Stimulated activated CD4-positive, alpha-beta T cell treated with anti-CD3 and anti-CD28 coated beads, Interleukin-2, amount 100 ng/mL, for 4 hours (primary cell): ENCODE measurements around the gene C1QL2.

Experiments
- DNase-seq: peaks from one replicate; pipeline ENCODE4 v3.0.0-alpha.2; 2020; ENCODE audit warnings: low read depth

The C1QL2 gene

DNA sequence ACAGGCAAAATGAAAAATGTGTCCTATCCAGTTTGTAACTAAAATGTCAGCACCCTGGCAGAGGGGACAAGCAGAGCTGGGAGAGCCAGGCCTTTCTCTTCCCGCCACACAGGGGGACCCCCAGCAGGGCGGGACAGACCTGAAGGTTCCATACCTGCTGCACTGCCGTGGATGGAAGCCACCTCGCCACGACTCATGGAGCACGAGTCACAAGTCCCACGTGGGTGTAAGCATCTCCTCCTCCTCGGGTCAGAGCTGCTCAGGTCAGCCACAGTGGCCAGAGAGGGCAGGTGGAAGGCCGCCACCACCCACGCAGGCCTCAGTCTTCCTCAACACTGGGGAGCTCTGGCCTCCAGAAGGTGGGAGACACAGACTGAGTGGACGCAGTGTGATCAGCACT, 21.0 kb downstream of the C1QL2 start:
- DNase-seq: no peak

DNA sequence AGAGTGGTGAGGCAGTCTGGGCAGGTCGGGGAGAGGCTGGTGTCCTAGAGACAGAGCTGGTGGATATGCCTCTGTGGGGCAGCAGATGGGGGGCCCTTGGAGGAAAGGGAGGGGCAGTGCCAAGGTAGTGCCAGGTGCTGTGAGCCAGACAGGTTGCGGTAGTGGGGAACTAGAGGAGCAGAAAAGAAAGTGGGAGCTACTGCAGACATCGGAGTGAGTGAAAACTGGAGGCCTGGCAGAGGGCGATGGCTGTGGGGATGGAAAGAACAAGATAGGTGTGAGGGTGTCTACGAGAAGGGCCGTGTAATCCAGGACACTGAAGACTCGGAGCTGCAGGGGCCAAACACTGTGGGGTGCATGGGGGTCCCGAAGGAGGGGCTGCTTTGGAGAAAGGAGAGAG, 21.7 kb downstream of the C1QL2 start:
- no peak for DNase-seq

DNA sequence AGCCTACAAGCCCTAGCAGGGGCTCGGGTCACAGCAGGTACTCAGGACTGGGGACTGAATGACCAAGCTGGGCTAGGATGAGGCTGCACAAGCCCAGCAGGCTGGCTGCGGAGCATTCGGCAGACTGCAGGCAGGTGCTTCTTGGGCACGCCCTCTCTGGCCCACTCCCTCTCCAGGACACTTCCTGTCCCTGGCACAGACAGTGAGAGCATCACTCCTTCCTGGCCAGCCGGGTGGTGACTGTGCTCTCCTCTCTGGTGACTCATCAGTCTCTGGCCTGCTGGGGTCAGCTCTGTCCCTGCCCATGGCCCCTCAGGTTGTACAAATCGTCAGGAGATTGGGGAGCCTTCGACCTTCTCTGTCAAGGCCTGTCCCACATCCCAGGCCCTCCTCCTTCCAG, 22.5 kb downstream of the C1QL2 start:
- DNase-seq: no peak

GRCh38 chr2:119134775-119135174, 23.8 kb downstream of the C1QL2 start:
- no peak for DNase-seq

- DNase-seq: no peak
Observed at GRCh38 chr2:119126650-119127049, 31.9 kb downstream of the C1QL2 start.

DNA sequence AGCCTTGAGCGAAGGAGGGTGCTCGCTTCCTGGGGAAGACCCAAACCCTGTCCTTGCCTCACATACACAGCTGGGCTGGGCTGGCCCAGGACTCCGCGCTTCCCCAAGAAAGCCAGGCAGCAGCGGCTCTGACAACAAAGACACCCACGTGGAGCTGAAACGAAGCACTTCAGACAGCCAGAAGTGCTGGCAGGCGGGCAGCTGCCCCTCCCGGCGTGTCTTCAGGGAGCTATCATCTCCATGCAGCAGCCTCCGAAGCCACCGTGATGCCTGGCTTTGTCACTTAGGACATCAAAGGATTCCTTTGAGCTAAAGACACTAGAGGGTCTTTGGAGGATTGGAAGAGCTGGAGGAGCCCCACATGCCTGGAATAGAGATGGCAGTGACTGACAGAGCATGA, 35.2 kb downstream of the C1QL2 start:
- no peak for DNase-seq

- no peak for DNase-seq
Observed at GRCh38 chr2:119122663-119123062, 35.9 kb downstream of the C1QL2 start.

DNA sequence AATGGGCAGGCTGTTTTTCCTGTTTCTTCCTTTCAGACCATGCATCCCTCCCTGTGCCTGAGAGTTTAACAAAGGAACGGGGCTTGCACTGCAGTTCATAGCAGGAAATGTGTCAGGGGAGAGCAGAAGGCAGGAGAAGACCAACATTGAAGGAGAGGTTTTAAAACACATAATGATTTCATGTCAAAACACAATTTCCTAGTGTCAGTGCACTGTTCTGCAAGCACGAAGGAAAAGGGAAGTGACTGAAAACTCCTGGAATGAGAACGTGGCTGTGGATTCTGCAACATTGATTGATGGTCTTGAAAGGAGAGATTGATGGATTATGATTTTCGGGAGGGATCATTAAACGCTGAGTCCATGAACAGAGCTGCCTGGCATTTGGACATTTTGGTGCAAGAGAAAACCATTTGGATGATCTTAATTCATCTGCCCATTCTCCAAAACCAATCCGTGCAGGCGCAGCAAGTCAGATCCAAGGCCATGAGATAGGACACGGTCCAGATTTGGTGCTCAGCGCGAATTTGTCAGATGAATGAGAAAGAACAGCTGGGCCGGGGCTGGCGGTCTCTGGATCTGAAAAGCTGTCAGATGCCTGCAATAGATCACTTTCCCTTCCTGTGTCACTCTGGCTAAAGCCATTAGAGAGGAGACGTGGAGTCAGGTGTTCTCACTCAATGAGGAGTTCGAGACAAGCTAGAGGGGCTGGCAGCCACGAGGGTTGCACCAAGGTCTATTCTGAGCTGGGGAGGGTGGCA, 38.4 kb downstream of the C1QL2 start:
- no peak for DNase-seq

DNA sequence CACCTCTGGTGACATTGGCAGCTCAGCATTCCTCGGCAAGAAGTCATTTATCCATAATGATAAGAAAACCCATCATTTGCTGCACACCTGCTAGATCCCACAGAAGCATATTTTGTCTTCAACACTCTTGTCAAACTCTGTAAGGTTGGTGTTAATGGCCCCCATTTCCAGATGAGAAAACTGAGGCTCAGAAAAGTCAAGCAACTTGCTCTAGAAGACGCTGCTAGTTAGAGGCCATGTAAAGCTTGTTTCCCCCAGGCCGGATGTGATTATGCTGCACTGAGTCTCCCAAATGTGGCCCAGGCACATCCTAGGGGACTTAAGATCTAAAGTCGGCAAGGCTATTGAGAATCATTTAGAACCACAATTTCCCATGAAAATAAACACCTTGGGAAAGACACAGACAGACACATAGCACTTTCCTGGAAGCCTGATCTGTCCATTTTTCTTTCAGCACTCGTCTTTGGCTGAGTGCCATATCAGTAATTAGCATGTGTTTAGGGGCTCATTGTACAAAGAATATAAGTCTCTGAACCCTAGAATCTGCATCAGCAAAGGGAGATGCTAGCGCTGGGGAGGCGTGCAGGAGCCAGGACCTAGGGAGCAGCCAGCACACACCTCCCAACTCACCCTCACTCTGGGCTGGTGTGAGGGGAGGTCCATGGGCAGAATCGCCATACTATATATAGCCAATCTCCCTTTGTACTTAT, 39.3 kb downstream of the C1QL2 start:
- DNase-seq: no peak

- DNase-seq: no peak
Observed at GRCh38 chr2:119117891-119118882, 40.4 kb downstream of the C1QL2 start.

- DNase-seq: no peak
Observed at GRCh38 chr2:119117408-119117807, 41.1 kb downstream of the C1QL2 start.

- no peak for DNase-seq
Observed at GRCh38 chr2:119116411-119117295, 41.9 kb downstream of the C1QL2 start.

- no peak for DNase-seq
Observed at GRCh38 chr2:119114266-119114665, 44.3 kb downstream of the C1QL2 start.

- no peak for DNase-seq
Observed at GRCh38 chr2:119113489-119113770, 45.1 kb downstream of the C1QL2 start.

GRCh38 chr2:119112770-119113488, 45.6 kb downstream of the C1QL2 start:
- DNase-seq: no peak

- no peak for DNase-seq
Observed at GRCh38 chr2:119112230-119112629, 46.3 kb downstream of the C1QL2 start.

- DNase-seq: no peak
Observed at GRCh38 chr2:119111115-119111975, 47.2 kb downstream of the C1QL2 start.

DNA sequence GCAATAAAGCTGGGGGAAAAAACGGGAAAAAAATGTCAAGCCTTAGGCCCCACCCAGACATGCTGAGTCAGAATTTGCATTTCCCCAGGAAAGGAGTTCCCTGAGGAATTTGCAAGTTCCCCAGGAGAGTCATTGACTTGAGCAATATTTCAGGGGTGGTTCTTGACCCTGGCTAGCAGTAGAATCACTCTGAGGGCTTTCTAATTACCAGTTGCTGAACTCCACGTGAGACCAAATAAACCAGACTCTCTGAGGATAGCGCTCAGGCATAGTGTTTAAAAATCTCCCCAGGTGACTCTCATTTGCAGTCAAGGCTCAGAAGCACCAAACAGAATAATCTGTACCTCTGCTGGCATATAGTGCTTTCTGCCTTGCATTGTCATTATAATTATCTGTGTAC, 48.7 kb downstream of the C1QL2 start:
- DNase-seq: no peak

GRCh38 chr2:119108186-119108585, 50.4 kb downstream of the C1QL2 start:
- no peak for DNase-seq

DNA sequence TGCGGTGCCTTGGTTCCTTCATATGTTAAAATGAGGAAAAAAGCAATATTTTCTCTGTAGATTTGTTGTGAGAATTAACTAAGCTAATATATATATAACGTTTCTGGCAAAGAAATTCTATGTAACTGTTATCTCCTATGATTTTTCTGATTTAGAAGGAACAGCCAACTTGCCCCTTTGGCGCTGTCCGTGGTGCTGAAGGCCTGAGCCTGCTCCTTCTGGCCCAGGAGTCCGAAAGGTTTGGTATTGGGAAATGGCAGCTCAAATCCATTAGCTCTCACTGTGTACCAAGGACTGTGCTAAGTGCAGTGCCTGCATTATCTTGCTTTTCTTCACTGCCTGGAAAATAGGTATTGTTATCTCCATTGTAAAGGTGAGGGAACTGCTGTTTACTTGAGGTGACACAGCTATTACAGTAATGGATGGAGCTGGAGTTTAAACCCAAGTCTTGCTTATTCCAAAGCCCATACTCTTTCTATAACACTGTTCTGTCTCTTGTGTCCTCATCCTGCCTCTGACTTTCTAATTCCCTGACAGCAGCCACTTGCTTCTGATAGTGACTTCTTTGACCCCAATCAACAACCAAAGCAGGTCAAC, 52.2 kb downstream of the C1QL2 start:
- no peak for DNase-seq
